GM18526 (cell line): ENCODE measurements around the gene FAM53A.

Source experiments
- POLR2A ChIP-seq: IDR thresholded peaks from 3 replicates; pipeline ENCODE4 v1.6.1; 2011; ENCODE audit not compliant: insufficient read length; ENCODE audit errors: extremely low read depth

Gene FAM53A

DNA sequence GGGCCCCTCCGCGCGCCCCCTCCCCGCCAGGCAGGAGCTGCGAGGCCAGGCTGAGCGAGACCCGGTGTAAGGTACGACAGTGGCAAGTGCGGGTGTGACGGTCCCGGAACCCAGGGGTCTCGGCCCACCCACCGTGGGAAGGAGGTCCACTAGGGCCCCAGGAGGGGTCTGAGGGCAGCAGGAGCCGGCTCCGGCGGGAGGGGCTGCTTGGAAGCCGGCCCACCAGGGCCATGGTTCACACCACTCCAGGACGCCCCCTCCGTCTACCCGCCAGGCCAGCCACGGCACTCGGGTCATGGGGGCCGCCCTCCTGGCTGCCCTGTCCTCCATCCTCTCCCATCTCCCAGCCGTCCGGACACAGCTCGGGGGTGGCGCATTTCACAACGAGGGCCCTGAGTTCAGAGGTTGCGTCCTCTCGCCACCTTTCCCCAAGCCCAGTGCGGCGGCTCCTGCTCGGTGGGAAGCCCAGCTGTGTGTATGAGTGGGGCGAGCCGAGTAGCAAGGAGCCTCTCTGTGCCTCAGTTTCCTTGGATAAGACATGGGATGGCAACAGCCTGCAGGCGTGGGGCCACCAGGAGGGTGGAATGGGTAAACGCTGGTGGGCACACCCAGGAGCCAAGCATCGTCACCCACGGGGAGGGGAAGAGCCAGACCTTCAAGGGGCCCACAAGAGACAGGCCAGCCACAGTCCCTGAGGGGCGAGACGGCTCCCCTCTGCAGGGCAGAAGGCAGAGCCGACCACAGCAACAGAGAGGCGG lies 81.3 kb downstream of the FAM53A start:
- TF ChIP-seq POLR2A = no peak

DNA sequence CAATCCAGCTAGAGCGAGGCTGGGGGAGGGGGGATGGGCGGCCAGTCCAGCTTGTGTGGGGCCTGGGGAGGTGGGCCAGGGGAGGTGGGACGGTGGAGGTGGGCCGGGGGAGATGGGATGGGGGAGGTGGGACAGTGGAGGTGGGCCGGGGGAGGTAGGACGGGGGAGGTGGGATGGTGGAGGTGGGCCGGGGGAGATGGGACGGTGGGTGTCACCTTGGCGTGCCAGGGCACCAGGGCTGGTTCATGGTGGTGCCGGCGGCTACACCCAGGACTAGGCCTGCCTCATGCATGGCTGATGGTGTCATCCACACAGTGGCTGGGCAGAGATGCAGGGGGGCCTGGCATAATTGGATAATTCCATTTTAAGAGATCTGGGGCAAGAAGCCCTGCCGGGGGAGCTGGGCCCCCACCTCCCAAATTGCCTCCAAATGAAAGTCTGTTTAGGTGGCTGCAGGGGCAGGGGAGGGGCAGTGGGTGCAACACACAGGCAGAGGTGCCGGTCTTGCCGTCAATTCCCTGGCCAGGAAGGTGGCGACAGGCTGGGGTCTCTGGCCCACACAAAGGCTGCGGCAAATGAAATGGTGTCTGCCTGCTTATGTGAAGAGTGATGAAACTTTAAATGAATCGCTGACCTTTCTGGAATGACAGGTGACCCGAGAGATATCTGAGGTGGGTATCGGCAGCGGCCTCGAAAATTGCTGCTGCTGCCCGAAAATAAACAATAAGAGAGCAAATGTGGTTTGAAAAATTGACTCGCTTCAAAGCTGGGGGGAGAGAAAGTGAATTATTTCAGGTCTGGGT lies 82.1 kb downstream of the FAM53A start:
- TF ChIP-seq POLR2A = no peak

DNA sequence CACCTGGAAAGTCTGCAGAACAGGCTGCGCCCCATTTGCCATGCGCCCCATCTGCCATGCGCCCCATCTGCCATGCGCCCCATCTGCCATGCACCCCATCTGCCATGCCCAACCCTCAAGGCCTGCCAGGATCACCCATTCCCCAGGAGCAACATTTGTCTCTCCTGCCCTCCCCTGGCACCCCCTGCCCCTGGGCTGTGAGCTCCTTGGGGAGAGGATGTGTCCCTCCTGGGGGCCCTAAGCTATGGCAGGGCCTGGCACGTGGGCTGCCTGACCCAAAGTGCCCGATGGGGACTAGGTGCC lies 82.6 kb downstream of the FAM53A start:
- no peak for TF ChIP-seq POLR2A

DNA sequence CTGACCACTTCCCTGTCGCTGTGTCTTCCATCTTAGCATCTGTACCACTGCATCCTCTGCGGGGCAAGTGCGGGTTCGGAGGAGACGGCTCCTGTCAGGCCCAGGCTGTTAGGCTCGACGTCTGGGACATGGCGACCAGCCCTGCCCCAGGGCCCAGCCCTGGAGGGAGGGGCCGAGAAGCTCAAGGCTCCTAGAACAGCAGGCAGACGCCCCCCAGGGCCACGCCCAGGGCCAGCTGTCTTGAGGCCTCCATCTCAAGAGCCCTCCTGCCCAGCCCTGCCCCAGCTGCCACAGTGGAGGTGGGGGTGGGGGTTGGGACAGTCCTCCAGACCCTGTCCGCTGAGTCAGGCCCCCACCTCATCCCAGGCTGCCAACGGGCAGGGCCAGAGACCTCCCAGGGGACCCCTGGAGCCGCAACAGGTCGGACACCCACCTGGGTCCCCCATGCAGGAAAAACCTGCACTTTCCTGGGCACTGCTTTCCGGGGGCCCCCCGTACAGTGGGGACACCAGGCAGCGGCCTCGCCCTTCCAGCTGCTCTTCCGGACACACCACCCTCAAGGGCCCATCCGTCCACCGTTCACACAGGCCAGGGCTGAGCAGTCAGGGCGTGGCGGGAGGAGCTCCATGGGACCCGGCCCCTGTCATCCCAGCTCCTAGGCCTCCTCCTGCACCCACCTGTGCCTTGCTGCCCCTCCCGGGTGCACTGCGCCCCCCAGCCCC lies 83.1 kb downstream of the FAM53A start:
- no peak for TF ChIP-seq POLR2A

DNA sequence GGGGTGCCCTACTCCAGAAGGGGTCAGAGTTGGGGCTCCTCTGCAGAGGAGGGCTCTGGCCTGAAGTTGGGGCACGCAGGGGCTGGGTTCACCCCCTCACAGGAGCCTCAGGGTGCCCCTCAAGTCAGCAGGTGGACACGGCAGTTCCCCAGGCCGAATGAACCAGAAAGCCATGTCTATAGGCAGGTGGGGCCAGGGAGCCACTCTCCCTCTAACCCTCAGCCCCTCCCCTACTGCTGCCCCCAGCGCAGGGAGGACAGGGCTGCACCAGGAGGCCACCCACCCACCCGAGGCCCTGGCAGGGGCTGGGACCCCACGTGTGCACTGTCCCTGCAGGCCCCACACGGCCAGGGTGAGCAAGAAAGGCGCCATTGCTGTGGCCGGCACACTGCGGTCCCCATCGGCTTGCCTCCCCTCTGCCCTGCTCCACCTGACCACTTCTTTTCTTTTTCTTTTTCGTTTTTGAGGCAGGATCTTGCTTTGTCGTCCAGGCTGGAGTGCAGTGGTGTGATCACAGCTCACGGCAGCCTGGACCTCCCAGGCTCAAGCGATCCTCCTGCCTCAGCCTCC lies 83.8 kb downstream of the FAM53A start:
- TF ChIP-seq POLR2A = no peak

DNA sequence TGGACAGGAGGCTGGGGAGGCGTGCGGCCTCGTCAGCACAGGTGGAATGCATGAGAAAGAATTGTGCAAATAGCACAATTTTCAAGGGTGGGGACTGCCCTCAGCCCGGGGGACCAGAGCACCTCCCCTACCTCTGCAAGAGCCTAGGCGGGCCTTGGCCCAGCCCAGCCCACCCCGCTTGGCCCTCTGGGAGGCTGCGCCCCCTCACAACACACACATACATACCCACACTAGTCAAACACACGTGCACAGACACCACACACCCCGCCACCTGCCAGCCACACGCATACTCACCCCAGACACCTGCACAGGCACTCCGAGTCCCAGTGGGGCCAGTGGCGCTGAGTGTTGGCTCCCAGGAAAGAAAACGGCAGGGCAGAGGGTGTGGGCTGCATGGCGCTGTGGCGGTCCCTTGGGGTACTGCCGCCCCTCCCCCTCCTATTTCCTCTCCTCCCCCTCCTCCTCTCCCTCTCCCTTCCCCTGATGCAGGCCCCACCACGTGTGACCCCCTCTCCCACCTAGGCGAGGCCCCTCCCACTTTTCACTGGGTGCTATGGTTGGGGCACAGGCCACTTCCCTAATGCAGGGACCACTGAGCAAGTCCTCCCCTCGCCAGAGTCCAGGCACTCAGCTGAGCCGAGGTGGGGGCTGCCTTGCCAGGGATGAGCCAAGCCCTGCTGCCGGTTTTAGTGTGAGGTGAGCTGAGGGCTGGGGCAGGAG lies 84.5 kb downstream of the FAM53A start:
- no peak for TF ChIP-seq POLR2A

DNA sequence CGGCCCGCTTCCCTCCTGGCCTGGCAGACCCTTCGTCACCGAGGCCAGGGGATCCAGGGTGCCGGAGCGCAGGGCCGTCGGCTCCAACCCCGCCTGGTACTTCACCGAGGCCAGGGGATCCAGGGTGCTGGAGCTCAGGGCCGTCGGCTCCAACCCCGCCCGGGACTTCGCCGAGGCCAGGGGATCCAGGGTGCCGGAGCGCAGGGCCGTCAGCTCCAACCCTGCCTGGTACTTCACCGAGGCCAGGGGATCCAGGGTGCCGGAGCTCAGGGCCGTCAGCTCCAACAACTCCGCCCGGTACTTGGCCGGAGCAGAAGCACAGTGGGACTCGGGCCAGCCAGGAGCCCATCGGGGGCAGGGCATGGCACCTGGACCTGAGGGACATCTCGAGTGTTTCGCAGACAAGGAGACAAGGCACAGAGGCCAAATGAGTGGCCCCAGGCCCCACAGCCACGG lies 85.1 kb downstream of the FAM53A start:
- no peak for TF ChIP-seq POLR2A

DNA sequence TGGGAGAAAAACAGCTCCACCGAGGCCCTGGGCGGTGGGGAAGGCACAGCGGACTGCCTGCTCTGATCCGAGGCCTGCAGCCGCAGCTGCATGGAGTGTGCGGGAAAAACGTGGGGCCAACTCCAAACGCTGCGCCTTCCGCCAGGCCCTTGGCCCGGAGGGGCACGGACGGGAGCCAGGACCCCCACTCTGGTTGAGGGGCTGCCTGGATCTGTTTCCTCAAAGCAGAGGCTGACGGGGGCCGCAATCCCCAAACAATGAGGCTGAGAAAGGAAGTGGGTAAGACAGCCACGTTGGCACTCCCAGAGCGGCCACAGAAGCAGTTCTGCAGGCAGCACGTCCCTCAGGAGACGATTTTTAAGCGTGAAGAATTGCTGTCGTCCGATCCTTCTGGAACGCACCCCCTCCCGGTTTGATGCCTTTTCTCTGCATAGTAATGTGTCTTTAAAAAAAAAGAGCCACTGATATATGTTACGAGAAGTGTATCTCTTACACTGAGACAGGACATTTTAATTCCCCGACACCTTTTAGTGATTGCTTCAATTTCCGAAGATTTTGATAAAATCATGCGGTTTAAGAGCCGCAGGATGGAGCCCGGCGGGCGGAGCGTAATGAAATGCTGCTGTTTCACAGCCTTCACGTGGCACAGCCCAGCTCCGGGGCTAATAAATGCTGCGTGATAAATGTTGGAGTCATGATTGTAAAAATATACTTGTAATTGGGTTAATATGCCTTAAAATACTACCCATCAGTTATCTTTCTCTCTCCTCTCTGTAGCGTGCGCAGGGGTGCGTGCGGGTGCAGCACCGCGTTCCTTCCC lies 85.7 kb downstream of the FAM53A start:
- no peak for TF ChIP-seq POLR2A

DNA sequence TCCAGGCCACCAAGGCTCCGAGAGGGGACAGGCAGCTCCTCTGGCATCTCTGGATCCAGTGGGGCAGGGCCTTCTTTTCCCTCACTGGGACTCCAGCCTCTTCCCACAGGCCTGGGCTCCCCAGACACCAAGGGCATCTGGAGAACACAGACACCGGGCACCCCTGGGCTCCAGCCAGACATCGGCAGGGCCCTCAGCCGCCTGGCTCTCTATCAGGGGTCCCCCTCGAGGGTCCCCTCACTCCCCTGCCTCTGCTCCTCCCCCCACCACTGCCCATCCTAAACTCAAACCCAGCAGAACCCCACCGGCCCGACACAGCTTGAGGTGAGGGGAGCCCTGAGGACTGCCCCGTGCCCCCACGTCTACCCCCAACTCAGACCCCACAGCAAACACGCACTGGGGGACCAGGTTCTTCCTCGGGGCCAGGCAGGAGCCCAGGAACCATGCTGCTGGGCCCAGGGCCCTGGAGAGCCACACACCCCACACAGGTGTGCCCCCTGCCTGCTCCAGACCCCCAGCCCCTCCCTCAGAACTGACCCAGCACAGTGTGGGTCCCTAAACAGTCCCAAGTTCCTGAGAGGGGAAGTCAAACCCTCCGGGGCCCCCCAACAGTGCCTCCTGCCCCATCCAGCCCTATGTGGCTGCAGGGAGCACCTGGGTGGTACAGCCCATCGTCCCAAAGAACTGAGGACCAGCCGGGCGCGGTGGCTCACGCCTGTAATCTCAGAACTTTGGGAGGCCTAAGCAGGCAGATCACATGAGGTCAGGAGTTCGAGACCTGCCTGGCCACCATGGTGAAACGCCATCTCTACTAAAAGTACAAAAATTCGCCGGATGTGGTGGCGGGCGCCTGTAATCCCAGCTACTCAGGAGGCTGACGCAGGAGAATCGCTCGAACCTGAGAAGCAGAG lies 86.8 kb downstream of the FAM53A start:
- no peak for TF ChIP-seq POLR2A

DNA sequence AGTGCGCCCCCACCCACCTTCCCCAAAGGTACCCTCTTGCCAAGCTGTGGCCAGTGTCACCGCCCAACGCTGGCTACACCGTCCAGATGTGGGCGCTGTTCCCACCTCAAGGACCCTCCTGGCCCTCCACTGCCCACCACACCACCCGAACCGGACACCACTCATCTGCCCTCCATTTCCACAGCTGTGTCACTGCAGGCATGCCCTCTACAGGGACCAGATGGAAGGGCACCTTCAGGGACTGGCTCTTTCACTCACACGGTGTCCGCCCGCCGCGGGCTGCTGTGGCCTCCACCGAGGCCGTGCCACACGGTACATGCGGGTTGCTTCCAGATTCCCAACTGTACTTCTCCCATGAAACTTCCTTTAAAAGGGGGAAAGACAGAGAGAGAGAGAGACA lies 87.7 kb downstream of the FAM53A start:
- TF ChIP-seq POLR2A = no peak

DNA sequence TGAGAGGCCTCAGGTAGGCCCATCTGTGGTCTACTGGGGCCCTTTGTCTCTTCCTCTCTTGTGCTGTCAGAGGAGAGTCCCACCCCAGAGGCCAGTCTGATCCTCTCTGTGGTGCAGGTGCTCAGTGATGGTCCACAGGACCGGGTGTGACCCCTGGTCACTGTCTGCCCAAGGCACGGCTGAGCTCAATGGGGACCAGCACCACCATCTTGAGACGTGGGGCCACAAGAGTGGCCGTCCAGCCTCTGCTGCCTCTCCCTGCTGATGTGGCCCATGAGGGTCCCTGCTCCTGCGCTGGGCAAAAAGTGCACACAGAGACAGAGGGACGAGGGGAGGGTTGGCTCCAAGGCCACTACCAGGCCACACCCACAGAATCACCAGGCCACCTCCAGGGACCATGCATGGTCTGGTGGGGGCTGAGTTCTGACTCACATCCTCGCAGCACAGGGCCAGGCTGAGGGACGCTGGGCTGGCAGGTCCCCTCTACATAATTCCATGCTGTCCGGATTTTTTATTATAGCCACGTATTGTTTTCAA lies 88.3 kb downstream of the FAM53A start:
- TF ChIP-seq POLR2A = no peak

DNA sequence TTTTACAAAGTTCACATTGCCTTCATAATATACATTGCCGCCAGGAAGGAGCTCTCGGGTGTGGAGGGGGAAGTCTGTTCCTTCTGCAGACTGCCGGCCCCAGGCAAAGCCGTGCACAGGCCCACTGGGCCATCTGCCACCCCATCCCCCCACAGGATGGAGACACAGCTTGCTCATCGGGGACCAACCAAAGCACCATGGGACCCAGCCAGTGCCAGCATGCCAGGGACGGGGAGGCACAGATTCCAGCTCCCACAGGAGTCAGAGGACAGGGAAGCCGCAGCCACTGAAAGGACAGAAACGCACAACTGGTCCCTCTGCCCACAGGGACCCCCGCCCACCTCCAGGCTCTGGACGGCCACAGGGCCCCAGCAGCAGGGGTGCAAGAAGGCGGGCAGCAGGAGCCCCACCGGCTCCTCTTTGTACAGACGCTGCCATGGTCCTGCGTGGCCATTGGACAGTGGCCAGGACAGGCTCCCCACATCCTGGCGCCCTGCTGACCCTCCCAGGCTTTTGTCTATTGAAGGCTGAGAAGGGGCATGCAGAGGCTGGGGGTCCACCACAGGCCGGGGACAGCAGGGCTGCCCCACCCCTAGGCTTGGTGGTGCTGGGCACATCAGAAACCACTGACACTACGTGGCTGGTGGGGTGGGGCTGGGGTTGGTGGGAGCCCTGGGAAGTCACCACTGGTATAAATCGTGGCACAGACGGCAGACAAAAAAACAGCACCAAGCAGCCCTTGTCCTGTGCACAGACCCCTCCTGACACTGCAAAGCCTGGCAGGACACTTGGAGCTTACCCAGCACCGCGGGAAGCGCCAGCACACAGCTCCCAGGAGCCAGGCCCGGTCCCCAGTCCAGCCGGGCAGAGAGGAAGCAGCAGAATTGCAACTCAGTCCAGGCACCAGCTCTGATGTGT lies 89.0 kb downstream of the FAM53A start:
- no peak for TF ChIP-seq POLR2A
